ENCODE measurements around the gene UCK2.

UCK2 gene

DNA sequence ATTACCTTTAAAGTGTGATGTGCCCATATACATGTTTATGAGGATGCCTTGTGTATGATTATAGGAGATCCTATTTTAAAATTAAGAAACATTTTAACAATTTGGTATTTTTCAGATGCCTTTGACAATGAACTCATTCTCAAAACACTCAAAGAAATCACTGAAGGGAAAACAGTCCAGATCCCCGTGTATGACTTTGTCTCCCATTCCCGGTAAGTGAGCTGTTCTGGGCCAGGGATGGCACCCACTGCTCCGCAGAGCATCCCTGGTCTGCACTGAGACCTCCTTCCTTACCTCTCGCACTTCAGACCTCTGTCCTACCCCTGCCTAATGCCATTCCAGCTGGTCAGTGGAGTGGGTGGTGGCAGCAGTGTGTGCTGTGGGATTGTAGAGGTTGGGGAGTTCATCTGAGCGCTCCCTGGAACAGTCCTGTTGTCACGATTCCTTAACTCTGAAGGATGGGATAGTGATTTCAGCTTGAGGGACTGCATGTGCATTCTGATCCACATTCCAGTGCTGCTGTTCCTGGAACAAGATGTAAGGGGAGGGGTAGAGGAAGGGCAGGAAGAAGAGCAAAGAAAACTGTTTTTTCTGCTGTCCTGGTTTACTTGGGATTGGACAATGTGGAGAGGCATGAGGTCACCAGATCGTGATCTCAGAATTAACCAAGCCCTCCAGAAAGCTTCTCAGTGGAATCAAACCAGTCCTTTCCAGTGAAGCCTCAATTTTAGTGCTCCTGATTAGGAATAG is 63.9 kb downstream of the UCK2 start:
- Histone ChIP-seq H3K9me3 (no peaks in the 10 kb centered on the region), H3K27ac (no peak overlapping the region), H3K4me3 (ENCODE audit: low read depth in 1 of 2, low read length in 1 of 2) (no peak overlapping the region), H3K4me1 (ENCODE audit: control insufficient read depth in 1 of 2, insufficient read depth in 1 of 2, low read depth in 1 of 2, low read length in 1 of 2) (peaks cover 21 to 22% of the 10 kb centered on the region in 2 experiments), H3K36me3 (peaks cover 4% of the 10 kb centered on the region), H3K27me3 (no peaks in the 10 kb centered on the region)
- TF ChIP-seq, protein P1, sequence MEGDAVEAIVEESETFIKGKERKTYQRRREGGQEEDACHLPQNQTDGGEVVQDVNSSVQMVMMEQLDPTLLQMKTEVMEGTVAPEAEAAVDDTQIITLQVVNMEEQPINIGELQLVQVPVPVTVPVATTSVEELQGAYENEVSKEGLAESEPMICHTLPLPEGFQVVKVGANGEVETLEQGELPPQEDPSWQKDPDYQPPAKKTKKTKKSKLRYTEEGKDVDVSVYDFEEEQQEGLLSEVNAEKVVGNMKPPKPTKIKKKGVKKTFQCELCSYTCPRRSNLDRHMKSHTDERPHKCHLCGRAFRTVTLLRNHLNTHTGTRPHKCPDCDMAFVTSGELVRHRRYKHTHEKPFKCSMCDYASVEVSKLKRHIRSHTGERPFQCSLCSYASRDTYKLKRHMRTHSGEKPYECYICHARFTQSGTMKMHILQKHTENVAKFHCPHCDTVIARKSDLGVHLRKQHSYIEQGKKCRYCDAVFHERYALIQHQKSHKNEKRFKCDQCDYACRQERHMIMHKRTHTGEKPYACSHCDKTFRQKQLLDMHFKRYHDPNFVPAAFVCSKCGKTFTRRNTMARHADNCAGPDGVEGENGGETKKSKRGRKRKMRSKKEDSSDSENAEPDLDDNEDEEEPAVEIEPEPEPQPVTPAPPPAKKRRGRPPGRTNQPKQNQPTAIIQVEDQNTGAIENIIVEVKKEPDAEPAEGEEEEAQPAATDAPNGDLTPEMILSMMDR (IDR thresholded peaks at IDR 0.05): no peak

GRCh38 chr1:165892935-165893334 is 65.5 kb downstream of the UCK2 start:
- Histone ChIP-seq H3K36me3 (peaks cover 4% of the 10 kb centered on the region), H3K27me3 (no peaks in the 10 kb centered on the region), H3K4me3 (ENCODE audit: low read depth in 1 of 2, low read length in 1 of 2) (no peak overlapping the region), H3K27ac (no peak overlapping the region), H3K9me3 (no peaks in the 10 kb centered on the region), H3K4me1 (ENCODE audit: control insufficient read depth in 1 of 2, insufficient read depth in 1 of 2, low read depth in 1 of 2, low read length in 1 of 2) (peaks cover 4 to 6% of the 10 kb centered on the region in 2 experiments)
- TF ChIP-seq, protein P1 (IDR thresholded peaks at IDR 0.05): no peak

- TF ChIP-seq, protein P1 (IDR thresholded peaks at IDR 0.05): no peak
- Histone ChIP-seq H3K36me3 (peaks cover 4% of the 10 kb centered on the region), H3K4me3 (ENCODE audit: low read depth in 1 of 2, low read length in 1 of 2) (no peak overlapping the region), H3K27me3 (no peaks in the 10 kb centered on the region), H3K4me1 (ENCODE audit: control insufficient read depth in 1 of 2, insufficient read depth in 1 of 2, low read depth in 1 of 2, low read length in 1 of 2) (no peaks in the 10 kb centered on the region), H3K27ac (no peak overlapping the region), H3K9me3 (no peaks in the 10 kb centered on the region)
Observed at GRCh38 chr1:165893507-165893906, 66.1 kb downstream of the UCK2 start.

DNA sequence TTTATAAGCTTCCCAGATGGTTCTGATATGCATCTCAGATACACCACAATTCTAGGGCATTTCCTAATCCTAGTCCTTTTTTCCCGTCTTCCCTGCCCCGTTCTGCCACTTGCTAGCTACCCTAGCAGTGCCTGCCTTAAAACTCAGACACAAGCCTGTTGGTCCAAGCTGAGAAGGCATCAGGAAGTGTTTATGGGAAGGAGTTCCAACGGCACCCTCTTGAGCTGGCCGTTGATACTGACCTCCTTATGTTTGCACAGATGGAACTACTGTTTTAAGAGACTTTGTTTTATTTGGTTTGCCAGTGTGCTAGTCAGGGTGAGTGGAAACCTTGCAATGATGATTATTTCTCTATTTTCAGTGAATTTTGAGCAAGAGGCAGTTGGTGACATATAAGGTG is 67.2 kb downstream of the UCK2 start:
- H3K4me1 ChIP-seq (ENCODE audit: control insufficient read depth in 1 of 2, insufficient read depth in 1 of 2, low read depth in 1 of 2, low read length in 1 of 2): no peaks in the 10 kb centered on the region

DNA sequence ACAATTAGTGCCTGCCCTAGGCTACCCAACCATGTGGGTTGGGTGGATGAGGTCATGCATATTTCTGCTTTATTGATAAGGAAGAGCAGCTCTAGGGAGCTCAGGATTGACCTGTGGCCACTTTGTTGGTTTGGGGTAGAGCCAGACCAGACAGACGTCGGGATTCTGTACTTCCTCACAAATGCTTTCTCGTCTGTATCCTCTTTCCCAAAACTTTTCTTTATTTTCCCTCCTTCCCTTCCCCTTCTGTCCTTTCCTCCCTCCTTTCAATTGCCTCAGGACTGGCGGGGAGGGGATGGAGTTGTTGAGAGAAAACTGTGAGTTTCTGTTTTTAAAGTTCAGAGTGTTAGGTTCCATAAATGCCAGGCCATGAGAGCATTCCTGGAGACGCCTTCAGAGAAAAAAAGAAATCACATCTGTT is 68.0 kb downstream of the UCK2 start:
- no peaks in the 10 kb centered on the region for H3K27me3 ChIP-seq
- no peaks in the 10 kb centered on the region for H3K4me1 ChIP-seq (ENCODE audit: control insufficient read depth in 1 of 2, insufficient read depth in 1 of 2, low read depth in 1 of 2, low read length in 1 of 2)
- no peaks in the 10 kb centered on the region for H3K9me3 ChIP-seq
- no peak overlapping the region for H3K4me3 ChIP-seq (ENCODE audit: low read depth in 1 of 2, low read length in 1 of 2)
- peaks cover 4% of the 10 kb centered on the region for H3K36me3 ChIP-seq
- TF ChIP-seq, protein P1 (IDR thresholded peaks at IDR 0.05): no peak
- H3K27ac ChIP-seq: no peak overlapping the region

More for the DNA sequence above, 67.2 kb downstream of the UCK2 start:
- Histone ChIP-seq H3K27ac (no peak overlapping the region), H3K4me3 (ENCODE audit: low read depth in 1 of 2, low read length in 1 of 2) (no peak overlapping the region), H3K9me3 (no peaks in the 10 kb centered on the region), H3K27me3 (no peaks in the 10 kb centered on the region), H3K36me3 (peaks cover 4% of the 10 kb centered on the region)
- TF ChIP-seq, protein P1 (IDR thresholded peaks at IDR 0.05): no peak

All from neutrophil (primary cell).